Peyer's patch (tissue), 4 donors: Measurements from ENCODE around the gene GC. TPM values are rescaled to one million over a fixed set of nuclear protein-coding genes. Genes with fewer than 3 reads are reported as not detected.

Source experiments
- DNase-seq, 3 donors: peaks; one replicate each; pipeline ENCODE4 v3.0.0-alpha.2; 2017 to 2019
- H3K27ac ChIP-seq, 4 donors: fragments of 200-600 bp; sonication (generic); one replicate each; pipeline ENCODE4 v1.5.1; 2016 to 2019
- H3K27me3 ChIP-seq, 2 donors: fragments of 200-600 bp; sonication (generic); one replicate each; pipeline ENCODE4 v1.5.1; 2019
- H3K36me3 ChIP-seq, 3 donors: fragments of 200-600 bp; sonication (generic); one replicate each; pipeline ENCODE4 v1.5.1; 2016 to 2019
- H3K4me1 ChIP-seq, 4 donors: fragments of 200-600 bp; sonication (generic); one replicate each; pipeline ENCODE4 v1.5.1; 2016 to 2019
- H3K4me3 ChIP-seq, 4 donors: fragments of 200-600 bp; sonication (generic); 1 replicate in 3 of 4; 2 replicates in 1 of 4; pipeline ENCODE4 v1.5.1; 2016 to 2019; ENCODE audit warnings: mild to moderate bottlenecking in 1 of 4
- H3K9me3 ChIP-seq, 4 donors: fragments of 200-600 bp; sonication (generic); one replicate each; pipeline ENCODE4 v1.5.1; 2016 to 2019; ENCODE audit warnings: mild to moderate bottlenecking in 1 of 4
- POLR2A ChIP-seq, 2 donors: fragments of 450-650 bp; IDR thresholded peaks; one replicate each; pipeline ENCODE4 v1.5.1; 2017; ENCODE audit warnings: antibody characterized with exemption in 2 of 2, mild to moderate bottlenecking in 2 of 2, moderate library complexity in 2 of 2
- total RNA-seq, 4 donors: library from RNA; depleted of rRNA; stranded (reverse); fragments of >200 nt; gene quantifications; one replicate each; pipeline ENCODE4 v1.1.0, GENCODE V29; 2016
- TF ChIP-seq, protein P1 (sequence below), 6 experiments: fragments of 450-650 bp in 4 of 6; fragments of 200-600 bp in 2 of 6; sonication (generic) in 1 of 6; IDR thresholded peaks; one replicate each; pipeline ENCODE4 v1.5.1; 2017 to 2019; ENCODE audit warnings: antibody characterized with exemption in 6 of 6, mild to moderate bottlenecking in 3 of 6, moderate library complexity in 1 of 6

Gene GC
- total RNA-seq, 4 donors from 2014 or later, result not detected

DNA sequence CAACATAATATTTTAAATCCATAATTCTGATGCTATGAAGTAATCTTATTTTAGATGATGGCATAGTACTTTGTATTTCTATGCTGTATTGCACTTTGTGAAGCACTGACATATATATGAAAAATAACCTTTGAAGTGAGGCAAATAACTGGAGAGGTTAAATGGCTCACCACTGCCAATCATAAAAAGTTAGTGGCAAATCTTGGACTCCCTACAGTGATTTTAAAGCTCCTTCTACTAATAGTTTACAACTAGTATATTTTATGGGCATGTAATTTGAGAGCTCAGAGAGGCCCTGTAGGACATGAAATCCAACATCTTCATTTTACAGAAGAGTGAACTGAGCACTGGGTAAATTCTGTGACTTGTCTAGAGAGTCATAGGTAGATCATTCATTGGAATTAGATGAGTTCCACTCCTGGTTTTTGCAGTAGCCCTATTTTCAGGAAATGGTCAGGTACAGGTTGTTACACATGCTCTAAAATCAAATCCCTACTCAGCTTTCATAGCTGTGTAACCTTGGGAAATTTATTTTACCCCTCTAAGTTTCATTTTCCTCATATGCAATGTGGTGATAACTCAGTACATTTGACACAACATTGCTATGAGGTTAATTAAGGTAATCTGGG, 804 bp upstream of the GC start:
- Histone ChIP-seq H3K4me3 (no peak overlapping the region), H3K4me1 (no peaks in the 10 kb centered on the region), H3K36me3 (no peaks in the 10 kb centered on the region), H3K27me3 (no peaks in the 10 kb centered on the region), H3K9me3 (no peaks in the 10 kb centered on the region), H3K27ac (no peak overlapping the region)
- DNase-seq, result no peak
- TF ChIP-seq, protein P1, sequence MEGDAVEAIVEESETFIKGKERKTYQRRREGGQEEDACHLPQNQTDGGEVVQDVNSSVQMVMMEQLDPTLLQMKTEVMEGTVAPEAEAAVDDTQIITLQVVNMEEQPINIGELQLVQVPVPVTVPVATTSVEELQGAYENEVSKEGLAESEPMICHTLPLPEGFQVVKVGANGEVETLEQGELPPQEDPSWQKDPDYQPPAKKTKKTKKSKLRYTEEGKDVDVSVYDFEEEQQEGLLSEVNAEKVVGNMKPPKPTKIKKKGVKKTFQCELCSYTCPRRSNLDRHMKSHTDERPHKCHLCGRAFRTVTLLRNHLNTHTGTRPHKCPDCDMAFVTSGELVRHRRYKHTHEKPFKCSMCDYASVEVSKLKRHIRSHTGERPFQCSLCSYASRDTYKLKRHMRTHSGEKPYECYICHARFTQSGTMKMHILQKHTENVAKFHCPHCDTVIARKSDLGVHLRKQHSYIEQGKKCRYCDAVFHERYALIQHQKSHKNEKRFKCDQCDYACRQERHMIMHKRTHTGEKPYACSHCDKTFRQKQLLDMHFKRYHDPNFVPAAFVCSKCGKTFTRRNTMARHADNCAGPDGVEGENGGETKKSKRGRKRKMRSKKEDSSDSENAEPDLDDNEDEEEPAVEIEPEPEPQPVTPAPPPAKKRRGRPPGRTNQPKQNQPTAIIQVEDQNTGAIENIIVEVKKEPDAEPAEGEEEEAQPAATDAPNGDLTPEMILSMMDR (IDR thresholded peaks at IDR 0.05), result no peak
- TF ChIP-seq POLR2A (IDR thresholded peaks at IDR 0.05), result no peak

DNA sequence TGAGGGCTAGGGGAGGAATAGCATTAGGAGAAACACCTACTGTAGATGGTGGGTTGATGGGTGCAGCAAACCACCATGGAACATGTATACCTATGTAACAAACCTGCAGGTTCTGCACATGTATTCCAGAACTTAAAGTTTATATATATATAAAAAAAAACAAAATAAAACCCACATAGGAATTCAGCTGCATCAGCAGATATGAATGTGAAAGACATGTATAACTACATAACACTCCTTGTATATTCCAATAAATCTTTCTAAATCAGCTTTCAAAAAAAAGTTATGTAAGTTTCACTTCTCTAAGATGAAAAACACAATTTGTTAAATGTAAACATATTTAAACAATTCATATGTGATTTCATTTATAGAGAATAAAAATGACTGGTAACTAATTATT, 6.0 kb downstream of the GC start:
- Histone ChIP-seq H3K4me3 (no peak overlapping the region), H3K36me3 (no peaks in the 10 kb centered on the region), H3K27ac (no peak overlapping the region), H3K9me3 (no peaks in the 10 kb centered on the region), H3K27me3 (no peaks in the 10 kb centered on the region), H3K4me1 (no peaks in the 10 kb centered on the region)
- DNase-seq, result no peak
- TF ChIP-seq POLR2A (IDR thresholded peaks at IDR 0.05), result no peak
- TF ChIP-seq, protein P1 (IDR thresholded peaks at IDR 0.05), result no peak

DNA sequence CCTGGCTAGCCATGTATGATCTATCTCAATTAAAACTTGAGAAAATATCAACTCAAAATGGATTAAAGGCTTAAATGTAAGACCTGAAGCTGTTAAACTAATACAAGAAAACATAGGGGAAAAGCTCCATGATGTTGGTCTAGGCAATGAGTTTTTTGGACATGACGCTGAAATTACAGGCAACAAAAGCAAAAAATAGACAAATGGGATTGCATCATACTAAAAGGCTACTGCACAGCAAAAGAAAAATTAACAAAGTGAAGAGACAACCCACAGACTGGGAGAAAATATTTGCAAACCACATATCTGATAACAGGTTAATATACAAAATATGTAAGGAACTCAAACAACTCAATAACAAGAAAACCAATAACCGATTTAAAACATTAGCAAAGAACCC, 8.4 kb downstream of the GC start:
- DNase-seq, result no peak
- Histone ChIP-seq H3K27ac (no peak overlapping the region), H3K4me3 (no peak overlapping the region), H3K9me3 (no peaks in the 10 kb centered on the region), H3K27me3 (no peaks in the 10 kb centered on the region), H3K4me1 (no peaks in the 10 kb centered on the region), H3K36me3 (no peaks in the 10 kb centered on the region)
- TF ChIP-seq POLR2A (IDR thresholded peaks at IDR 0.05), result no peak
- TF ChIP-seq, protein P1 (IDR thresholded peaks at IDR 0.05), result no peak

DNA sequence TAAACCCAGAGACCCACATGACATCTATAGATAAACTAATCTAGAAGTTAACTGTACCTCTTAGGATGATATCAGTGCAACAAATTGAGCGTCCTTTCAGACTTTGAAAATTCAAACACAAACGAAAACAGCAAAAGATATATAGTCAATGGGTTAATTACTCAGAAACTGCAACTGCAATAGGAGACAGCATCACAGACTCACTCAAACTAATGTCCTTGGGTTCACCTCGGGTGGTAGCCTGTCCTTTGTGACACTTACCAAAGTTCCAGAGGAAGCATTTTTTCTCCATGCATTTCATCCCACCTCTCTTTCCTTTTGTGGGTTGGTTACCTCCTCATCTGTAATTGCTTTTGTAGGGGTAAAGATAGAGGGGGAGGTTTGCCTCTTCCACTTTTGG, 9.7 kb downstream of the GC start:
- TF ChIP-seq, protein P1 (IDR thresholded peaks at IDR 0.05), result no peak
- TF ChIP-seq POLR2A (IDR thresholded peaks at IDR 0.05), result no peak
- no peak overlapping the region for H3K27ac ChIP-seq
- no peaks in the 10 kb centered on the region for H3K36me3 ChIP-seq
- no peaks in the 10 kb centered on the region for H3K9me3 ChIP-seq
- no peaks in the 10 kb centered on the region for H3K27me3 ChIP-seq
- H3K4me1 ChIP-seq, result no peaks in the 10 kb centered on the region
- no peak overlapping the region for H3K4me3 ChIP-seq
- no peak for DNase-seq

DNA sequence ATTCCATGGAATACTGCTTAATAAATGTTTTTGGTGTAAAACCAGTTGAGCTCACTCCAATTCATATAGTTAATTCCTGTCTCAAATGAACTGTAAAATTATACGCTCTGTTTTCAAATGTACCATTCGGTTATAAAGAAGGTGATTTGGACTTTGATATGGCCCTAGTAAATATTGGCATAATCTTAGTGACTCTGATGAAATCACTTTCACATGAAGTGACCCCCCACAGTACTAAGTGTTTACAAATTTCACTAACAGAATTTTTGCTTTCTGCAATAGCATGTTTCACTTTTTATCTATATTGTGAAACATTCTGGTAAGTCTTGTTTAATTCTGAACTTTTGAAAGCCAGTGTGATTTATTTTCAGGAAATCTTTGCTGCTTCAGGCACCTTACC, 10.9 kb downstream of the GC start:
- H3K4me3 ChIP-seq, result no peak overlapping the region
- H3K36me3 ChIP-seq, result no peaks in the 10 kb centered on the region
- no peak for DNase-seq
- H3K4me1 ChIP-seq, result no peaks in the 10 kb centered on the region
- no peaks in the 10 kb centered on the region for H3K27me3 ChIP-seq
- no peaks in the 10 kb centered on the region for H3K9me3 ChIP-seq
- no peak overlapping the region for H3K27ac ChIP-seq
- no peak for TF ChIP-seq POLR2A (IDR thresholded peaks at IDR 0.05)
- TF ChIP-seq, protein P1 (IDR thresholded peaks at IDR 0.05), result no peak

DNA sequence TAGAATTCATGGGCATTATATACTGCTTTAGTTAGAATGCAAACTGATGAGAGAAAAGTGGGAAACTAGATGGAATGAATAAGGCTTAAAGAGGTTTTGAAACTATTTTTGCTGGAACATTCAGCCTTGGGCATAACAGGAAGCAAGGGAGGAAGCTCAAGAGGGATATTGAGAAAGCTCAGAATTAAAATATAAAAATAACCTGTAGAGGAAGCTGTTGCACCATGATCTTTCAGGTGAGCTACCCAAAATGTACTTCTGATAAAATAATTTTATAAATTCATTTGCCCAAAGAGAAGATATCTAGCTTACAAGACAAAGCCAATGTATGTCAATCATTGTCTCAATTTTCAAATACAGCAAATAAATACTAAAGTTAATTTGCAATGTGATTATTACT, 11.3 kb downstream of the GC start:
- no peaks in the 10 kb centered on the region for H3K27me3 ChIP-seq
- H3K4me1 ChIP-seq, result no peaks in the 10 kb centered on the region
- H3K9me3 ChIP-seq, result no peaks in the 10 kb centered on the region
- no peak overlapping the region for H3K4me3 ChIP-seq
- no peak for TF ChIP-seq POLR2A (IDR thresholded peaks at IDR 0.05)
- TF ChIP-seq, protein P1 (IDR thresholded peaks at IDR 0.05), result peak in 1 of 6 experiments; percentile 11
- H3K36me3 ChIP-seq, result no peaks in the 10 kb centered on the region
- H3K27ac ChIP-seq, result no peak overlapping the region
- no peak for DNase-seq
